SK-N-SH (cell line): Measurements from ENCODE around the gene HOXC11. TPM values are rescaled to one million over a fixed set of nuclear protein-coding genes. Genes with fewer than 3 reads are reported as not detected.

Experiments
- CTCF ChIA-PET: fragments of 300-600, 350-600 bp; formaldehyde crosslinking; extraction: SDS; loops from one replicate; lab custom pipeline; 2021; lab: Yijun Ruan, JAX
- POLR2A ChIA-PET: fragments of 350-600 bp; sonication (Branson Sonifier 250); formaldehyde crosslinking; extraction: SDS; loops from one replicate; lab custom pipeline; 2020; ENCODE audit warnings: antibody characterized with exemption, inconsistent platforms; lab: Yijun Ruan, JAX
- DNase-seq: peaks from one replicate; pipeline ENCODE4 v3.0.0; 2012
- H2AFZ ChIP-seq: fragments of 200-600 bp; sonication (generic); 2 replicates; pipeline ENCODE4 v1.8.1; 2016; ENCODE audit warnings: antibody characterized with exemption, mild to moderate bottlenecking, low read depth
- H3F3A ChIP-seq: fragments of 200-600 bp; sonication (generic); replicated peaks from 2 replicates; pipeline ENCODE3; 2016; ENCODE audit warnings: antibody characterized with exemption, mild to moderate bottlenecking; ENCODE audit not compliant: insufficient read depth
- H3K27ac ChIP-seq, 2 experiments: fragments of 200-500 bp in 1 of 2; fragments of 200-600 bp in 1 of 2; sonication (Bioruptor generic) in 1 of 2; sonication (generic), shearing (Covaris generic) in 1 of 2; 2 replicates each; pipeline versions ENCODE4 v1.5.1 to v1.6.1; 2014 to 2016; ENCODE audit warnings: low read depth in 2 of 2, inconsistent platforms in 1 of 2, low read length in 1 of 2, mild to moderate bottlenecking in 1 of 2, mixed read lengths in 1 of 2
- H3K27me3 ChIP-seq: fragments of 200-600 bp; sonication (generic), shearing (Covaris generic); 2 replicates; pipeline ENCODE4 v1.6.1; 2016; ENCODE audit warnings: mixed run types; ENCODE audit not compliant: insufficient read depth
- H3K36me3 ChIP-seq, 2 experiments: fragments of 200-500 bp in 1 of 2; fragments of 200-600 bp in 1 of 2; sonication (Bioruptor generic) in 1 of 2; sonication (generic) in 1 of 2; replicated peaks in 1 of 2; 2 replicates each; pipeline versions ENCODE3 to v1.5.1; 2014 to 2016; ENCODE audit warnings: low read length in 1 of 2, mild to moderate bottlenecking in 1 of 2; ENCODE audit not compliant: insufficient read depth in 2 of 2, control insufficient read depth in 1 of 2
- H3K4me1 ChIP-seq, 2 experiments: fragments of 200-500 bp in 1 of 2; fragments of 200-600 bp in 1 of 2; sonication (Bioruptor generic) in 1 of 2; sonication (generic), shearing (Covaris generic) in 1 of 2; 2 replicates each; pipeline versions ENCODE4 v1.5.1 to v1.6.1; 2014 to 2016; ENCODE audit warnings: low read depth in 1 of 2, low read length in 1 of 2, mixed run types in 1 of 2; ENCODE audit not compliant: insufficient read depth in 2 of 2, control insufficient read depth in 1 of 2
- H3K4me2 ChIP-seq: fragments of 200-600 bp; sonication (generic), shearing (Covaris generic); 2 replicates; pipeline ENCODE4 v1.6.1; 2017; ENCODE audit warnings: mixed run types
- H3K4me3 ChIP-seq, 2 experiments: fragments of 200-500 bp in 1 of 2; fragments of 200-600 bp in 1 of 2; sonication (Bioruptor generic) in 1 of 2; sonication (generic), shearing (Covaris generic) in 1 of 2; 2 replicates each; pipeline versions ENCODE4 v1.5.1 to v1.8.1; 2014 to 2016; ENCODE audit warnings: low read depth in 2 of 2, inconsistent platforms in 1 of 2, low read length in 1 of 2, mild to moderate bottlenecking in 1 of 2, mixed read lengths in 1 of 2, moderate library complexity in 1 of 2
- H3K79me2 ChIP-seq: fragments of 200-600 bp; sonication (generic); 2 replicates; pipeline ENCODE4 v1.8.1; 2017; ENCODE audit warnings: mild to moderate bottlenecking; ENCODE audit not compliant: insufficient read depth
- H3K9ac ChIP-seq: fragments of 200-600 bp; sonication (generic); 2 replicates; pipeline ENCODE4 v1.6.1; 2017; ENCODE audit warnings: mixed run types
- H3K9me2 ChIP-seq: fragments of 200-600 bp; sonication (generic); 2 replicates; pipeline ENCODE4 v1.6.1; 2017; ENCODE audit warnings: mixed run types
- H3K9me3 ChIP-seq: fragments of 200-600 bp; sonication (generic); 2 replicates; pipeline ENCODE4 v1.6.1; 2017; ENCODE audit warnings: mixed run types, mild to moderate bottlenecking, moderate library complexity
- H4K20me1 ChIP-seq: fragments of 200-600 bp; sonication (generic); 2 replicates; pipeline ENCODE4 v1.6.1; 2017; ENCODE audit warnings: mild to moderate bottlenecking, mixed run types; ENCODE audit not compliant: insufficient read depth
- EP300 ChIP-seq, 2 experiments: IDR thresholded peaks; 2 replicates each; pipeline versions ENCODE4 v1.4.0 to v1.6.1; 2012; ENCODE audit warnings: borderline replicate concordance in 1 of 2, low read depth in 1 of 2, low read length in 1 of 2
- EZH2phosphoT487 ChIP-seq: fragments of 200-600 bp; sonication (generic); IDR thresholded peaks from 2 replicates; pipeline ENCODE4 v1.6.1; 2017; ENCODE audit warnings: low read depth, mixed run types, mild to moderate bottlenecking, antibody characterized with exemption, moderate library complexity, borderline replicate concordance
- FOXM1 ChIP-seq: IDR thresholded peaks from 2 replicates; pipeline ENCODE4 v1.4.0; 2012; ENCODE audit warnings: low read depth, mild to moderate bottlenecking
- JUND ChIP-seq: IDR thresholded peaks from 2 replicates; pipeline ENCODE4 v1.4.0; 2012
- POLR2AphosphoS5 ChIP-seq: IDR thresholded peaks from 2 replicates; pipeline ENCODE4 v1.6.1; 2012; ENCODE audit warnings: low read depth, low read length
- RAD21 ChIP-seq: IDR thresholded peaks from 2 replicates; pipeline ENCODE4 v1.6.1; 2012; ENCODE audit warnings: mild to moderate bottlenecking, low read length
- RFX5 ChIP-seq: IDR thresholded peaks from 2 replicates; pipeline ENCODE4 v1.6.1; 2012; ENCODE audit warnings: mild to moderate bottlenecking, improper control_type of control experiment, low read length
- TEAD4 ChIP-seq: IDR thresholded peaks from 2 replicates; pipeline ENCODE4 v1.4.0; 2012; ENCODE audit warnings: mild to moderate bottlenecking, borderline replicate concordance; ENCODE audit not compliant: insufficient read depth
- WGBS: methylation state at CpG from one replicate; pipeline ENCODE4 v1.1.6; 2017; ENCODE audit warnings: low lambda C conversion rate; 5-methylcytosine and 5-hydroxymethylcytosine counted together
- polyA plus RNA-seq, 3 experiments: library from polyadenylated mRNA; depleted of rRNA; stranded (reverse); fragments of >200 nt; gene quantifications; 2 replicates each; pipeline ENCODE4 v1.2.3, GENCODE V29; 2012
- TF ChIP-seq, protein P1 (sequence below): IDR thresholded peaks from 2 replicates; pipeline ENCODE4 v1.6.1; 2012; ENCODE audit warnings: mild to moderate bottlenecking, low read depth, low read length, moderate library complexity

The HOXC11 gene
- polyA plus RNA-seq, 1 of the 3 experiments (the other 2 are of a cell fraction), result not detected

DNA sequence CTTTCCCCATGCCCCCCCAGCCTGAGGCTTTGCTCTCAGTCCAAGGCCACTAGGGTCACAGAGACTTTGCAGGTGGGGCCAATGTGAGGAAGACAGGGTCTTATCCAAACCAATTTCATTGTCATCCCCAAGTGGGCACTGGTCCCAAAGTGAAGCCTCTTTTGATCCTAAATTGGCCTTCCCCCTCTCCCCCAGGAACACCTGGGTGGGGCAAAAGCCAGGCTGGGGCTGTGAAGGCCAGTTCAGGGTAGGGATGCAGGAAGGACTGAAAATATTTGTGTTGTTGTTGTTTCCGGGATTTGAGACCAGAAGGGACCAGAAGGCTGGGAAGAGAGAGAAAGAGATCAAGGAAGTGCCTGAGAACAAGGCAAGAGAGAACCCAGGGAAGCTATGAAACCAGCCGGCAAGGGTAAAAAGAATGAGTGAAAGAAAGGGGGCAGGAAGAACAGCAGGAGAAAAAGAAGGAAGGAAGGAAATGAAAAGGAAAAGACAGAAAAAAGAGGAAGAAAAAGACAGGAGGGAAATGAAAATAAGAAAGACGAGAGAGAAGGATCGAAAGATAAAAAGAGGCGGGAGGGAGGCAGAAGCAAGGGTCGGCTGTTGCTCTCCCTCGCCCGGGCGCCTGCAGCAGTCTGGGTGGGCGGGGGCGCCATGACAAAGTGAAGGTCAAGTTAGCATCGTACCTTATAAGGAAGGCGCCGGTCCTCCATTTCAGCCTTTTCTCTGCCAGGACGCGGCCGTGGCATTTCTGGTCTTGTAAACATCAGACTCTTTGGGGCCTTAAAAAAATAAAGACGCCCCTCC, 7.4 kb upstream of the HOXC11 start:
- no peak overlapping the region for H2AFZ ChIP-seq
- no peaks in the 10 kb centered on the region for H3K79me2 ChIP-seq
- no peak overlapping the region for H3K4me3 ChIP-seq
- 20% methylated on average over 18 of the region's 18 CpGs for WGBS
- H3K4me2 ChIP-seq, result no peak overlapping the region
- no peaks in the 10 kb centered on the region for H3F3A ChIP-seq
- ChIA-PET CTCF (interaction anchor here (0.8 to 12.7 kb wide), 4 partner anchors 11 to 263 kb away, joined by 3 to 134 read pairs (median 5); partner anchors contain the start of gene HOXC10), POLR2A (no interaction called here)
- no peaks in the 10 kb centered on the region; a peak in 1 of 4 replicates for H3K4me1 ChIP-seq
- H4K20me1 ChIP-seq, result peaks cover 12% of the 10 kb centered on the region; the same call in 1 of the 2 replicates
- peaks cover 100% of the 10 kb centered on the region for H3K27me3 ChIP-seq
- H3K9me3 ChIP-seq, result no peaks in the 10 kb centered on the region
- TF ChIP-seq EP300 (IDR thresholded peaks at IDR 0.05; ENCODE audit: borderline replicate concordance in 1 of 2, low read depth in 1 of 2, low read length in 1 of 2) (no peak), EZH2phosphoT487 (0 out of 2 replicates have a peak, but pooled peaks have one; percentile 69)
- TF ChIP-seq, protein P1, sequence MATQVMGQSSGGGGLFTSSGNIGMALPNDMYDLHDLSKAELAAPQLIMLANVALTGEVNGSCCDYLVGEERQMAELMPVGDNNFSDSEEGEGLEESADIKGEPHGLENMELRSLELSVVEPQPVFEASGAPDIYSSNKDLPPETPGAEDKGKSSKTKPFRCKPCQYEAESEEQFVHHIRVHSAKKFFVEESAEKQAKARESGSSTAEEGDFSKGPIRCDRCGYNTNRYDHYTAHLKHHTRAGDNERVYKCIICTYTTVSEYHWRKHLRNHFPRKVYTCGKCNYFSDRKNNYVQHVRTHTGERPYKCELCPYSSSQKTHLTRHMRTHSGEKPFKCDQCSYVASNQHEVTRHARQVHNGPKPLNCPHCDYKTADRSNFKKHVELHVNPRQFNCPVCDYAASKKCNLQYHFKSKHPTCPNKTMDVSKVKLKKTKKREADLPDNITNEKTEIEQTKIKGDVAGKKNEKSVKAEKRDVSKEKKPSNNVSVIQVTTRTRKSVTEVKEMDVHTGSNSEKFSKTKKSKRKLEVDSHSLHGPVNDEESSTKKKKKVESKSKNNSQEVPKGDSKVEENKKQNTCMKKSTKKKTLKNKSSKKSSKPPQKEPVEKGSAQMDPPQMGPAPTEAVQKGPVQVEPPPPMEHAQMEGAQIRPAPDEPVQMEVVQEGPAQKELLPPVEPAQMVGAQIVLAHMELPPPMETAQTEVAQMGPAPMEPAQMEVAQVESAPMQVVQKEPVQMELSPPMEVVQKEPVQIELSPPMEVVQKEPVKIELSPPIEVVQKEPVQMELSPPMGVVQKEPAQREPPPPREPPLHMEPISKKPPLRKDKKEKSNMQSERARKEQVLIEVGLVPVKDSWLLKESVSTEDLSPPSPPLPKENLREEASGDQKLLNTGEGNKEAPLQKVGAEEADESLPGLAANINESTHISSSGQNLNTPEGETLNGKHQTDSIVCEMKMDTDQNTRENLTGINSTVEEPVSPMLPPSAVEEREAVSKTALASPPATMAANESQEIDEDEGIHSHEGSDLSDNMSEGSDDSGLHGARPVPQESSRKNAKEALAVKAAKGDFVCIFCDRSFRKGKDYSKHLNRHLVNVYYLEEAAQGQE, result no peak
- no peaks in the 10 kb centered on the region for H3K9me2 ChIP-seq
- DNase-seq, result no peak
- H3K27ac ChIP-seq, result no peak overlapping the region
- H3K36me3 ChIP-seq, result no peaks in the 10 kb centered on the region
- H3K9ac ChIP-seq, result no peak overlapping the region

DNA sequence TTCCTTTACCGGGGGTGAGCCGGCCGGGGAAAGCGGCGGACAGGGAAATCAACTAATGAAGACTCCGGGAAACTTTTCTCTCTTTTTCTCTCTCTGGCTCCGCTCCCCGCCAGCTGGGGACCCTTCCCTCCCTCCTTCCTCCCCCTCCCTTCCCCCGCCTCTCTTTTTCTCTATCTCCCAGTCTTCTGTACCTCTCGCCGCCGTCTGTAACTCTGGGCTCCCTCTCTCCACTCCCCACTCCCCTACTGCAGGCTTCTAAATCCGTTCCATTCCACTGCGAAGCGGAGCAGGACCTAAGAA, 6.9 kb upstream of the HOXC11 start:
- CTCF ChIA-PET, result interaction anchor here (0.7 to 12.7 kb wide), 6 partner anchors 10 to 434 kb away, joined by 3 to 134 read pairs (median 4); partner anchors contain the start of gene HOXC10
- 14% methylated on average over 15 of the region's 15 CpGs for WGBS

More for the DNA sequence above, 6.9 kb upstream of the HOXC11 start:
- POLR2A ChIA-PET, result no interaction called here
- Histone ChIP-seq H3K4me1 (no peaks in the 10 kb centered on the region; a peak in 1 of 4 replicates), H3K27me3 (peaks cover 100% of the 10 kb centered on the region), H3K4me2 (peak overlapping the region; percentile 47; the same call in 1 of the 2 replicates), H3K9me3 (no peaks in the 10 kb centered on the region), H3F3A (no peaks in the 10 kb centered on the region), H3K4me3 (no peak overlapping the region), H3K79me2 (no peaks in the 10 kb centered on the region), H3K36me3 (no peaks in the 10 kb centered on the region), H3K27ac (no peak overlapping the region), H2AFZ (no peak overlapping the region), H3K9ac (no peak overlapping the region), H4K20me1 (peaks cover 12% of the 10 kb centered on the region; the same call in 1 of the 2 replicates), H3K9me2 (no peaks in the 10 kb centered on the region)
- TF ChIP-seq JUND (no peak), POLR2AphosphoS5 (no peak), RAD21 (no peak), RFX5 (no peak), TEAD4 (no peak), FOXM1 (no peak)
- no peak for DNase-seq
